ENCODE measurements around the gene RBP3. TPM values are rescaled to one million over a fixed set of nuclear protein-coding genes. Genes with fewer than 3 reads are reported as not detected.

The RBP3 gene
- total and polyA plus RNA-seq, 8 donors, result not detected

GRCh38 chr10:47340608-47341170 lies 7.5 kb upstream of the RBP3 start:
- ATAC-seq (peak; percentile 85 to 99 (median 92)), DNase-seq (peak; percentile 41 to 92 (median 82)), FAIRE-seq (no peak)
- intact Hi-C loops (cut with DNase I), result no loop called here
- WGBS, 2 donors, result 55 to 59% methylated on average over 5 of the region's 5 CpGs
- no peaks in the 10 kb centered on the region for H3K9me3 ChIP-seq
- H3K36me3 ChIP-seq, result no peaks in the 10 kb centered on the region
- peak; percentile 92 to 98 (median 96) for TF ChIP-seq CTCF (IDR thresholded peaks at IDR 0.05)
- H3K27me3 ChIP-seq, result no peaks in the 10 kb centered on the region
- H3K4me1 ChIP-seq, result no peaks in the 10 kb centered on the region
- H3K4me3 ChIP-seq, result no peak overlapping the region
- H3K27ac ChIP-seq, result no peak overlapping the region

DNA sequence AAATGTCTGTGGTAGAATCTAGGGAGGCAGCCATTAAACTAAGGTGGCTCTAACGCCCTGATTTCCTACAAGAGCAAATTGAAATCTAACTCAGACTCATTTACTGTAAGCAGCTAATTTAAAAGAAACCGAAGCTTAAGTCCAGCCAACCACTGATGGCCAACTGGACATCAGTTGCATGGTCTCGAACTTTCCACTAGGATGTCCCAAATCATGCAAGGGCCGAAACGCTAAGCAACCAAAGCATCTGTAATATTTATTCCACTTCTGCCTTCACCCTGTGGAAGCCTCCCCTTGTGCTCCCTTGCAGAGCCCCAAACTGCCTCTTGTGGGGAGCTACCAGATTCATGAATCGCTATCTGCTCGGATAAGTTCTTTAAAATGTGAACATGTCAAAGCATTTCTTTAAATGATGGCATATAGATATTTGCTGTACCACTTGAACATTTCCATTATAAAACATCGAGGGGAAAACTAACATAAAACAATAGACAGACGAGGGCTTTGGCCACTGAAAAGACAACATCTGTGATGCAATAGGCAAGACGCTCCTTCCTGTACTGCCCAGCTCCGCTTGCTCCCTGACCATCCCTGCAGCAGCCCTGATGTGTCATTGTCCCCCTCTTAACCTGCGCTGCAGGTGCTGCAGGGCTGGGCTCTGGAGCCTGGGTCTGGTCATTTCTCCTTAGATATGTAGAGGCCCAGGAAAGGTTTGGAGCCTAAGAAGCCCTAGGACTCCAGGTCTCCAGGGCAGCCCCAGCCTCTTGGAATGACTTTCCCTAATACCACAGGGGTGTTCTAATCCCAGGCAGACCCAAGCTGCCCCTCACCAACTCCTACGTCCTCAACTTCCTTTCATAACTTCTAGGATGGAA lies 2.9 kb upstream of the RBP3 start:
- ATAC-seq, result no peak
- FAIRE-seq, result no peak
- Histone ChIP-seq H3K27ac (no peak overlapping the region), H3K36me3 (no peaks in the 10 kb centered on the region), H3K9me3 (no peaks in the 10 kb centered on the region), H3K4me1 (no peaks in the 10 kb centered on the region), H3K4me3 (no peak overlapping the region), H3K27me3 (no peaks in the 10 kb centered on the region)
- peak in 1 of 6 donors; percentile 19 for DNase-seq
- WGBS, 2 donors, result 80 to 87% methylated on average over 13 of the region's 13 CpGs
- TF ChIP-seq CTCF (IDR thresholded peaks at IDR 0.05), result no peak
- intact Hi-C loops (cut with DNase I), result no loop called here

- no peaks in the 10 kb centered on the region for H3K9me3 ChIP-seq
- no peaks in the 10 kb centered on the region for H3K27me3 ChIP-seq
- intact Hi-C loops (cut with DNase I), result no loop called here
- no peak overlapping the region for H3K27ac ChIP-seq
- H3K4me3 ChIP-seq, result no peak overlapping the region
- no peaks in the 10 kb centered on the region for H3K36me3 ChIP-seq
- FAIRE-seq (no peak), ATAC-seq (no peak), DNase-seq (peak in 1 of 6 donors; percentile 32)
- TF ChIP-seq CTCF (IDR thresholded peaks at IDR 0.05), result no peak
- WGBS, 2 donors, result 72 to 73% methylated on average over 13 of the region's 13 CpGs
- H3K4me1 ChIP-seq, result no peaks in the 10 kb centered on the region
Observed at GRCh38 chr10:47346581-47347302, 1.4 kb upstream of the RBP3 start.

GRCh38 chr10:47347303-47347675 lies 874 bp upstream of the RBP3 start:
- WGBS, 2 donors, result 75 to 83% methylated on average over 4 of the region's 4 CpGs
- H3K27ac ChIP-seq, result no peak overlapping the region
- H3K4me3 ChIP-seq, result no peak overlapping the region
- no peaks in the 10 kb centered on the region for H3K27me3 ChIP-seq
- intact Hi-C loops (cut with DNase I), result no loop called here
- no peaks in the 10 kb centered on the region for H3K4me1 ChIP-seq
- no peaks in the 10 kb centered on the region for H3K9me3 ChIP-seq
- no peak for TF ChIP-seq CTCF (IDR thresholded peaks at IDR 0.05)
- no peak for DNase-seq
- no peak for FAIRE-seq
- ATAC-seq, result no peak
- H3K36me3 ChIP-seq, result no peaks in the 10 kb centered on the region

Measured in pancreas (tissue), 10 donors.